Measurements from ENCODE around the gene PDXP.

GRCh38 chr22:37629928-37630327 lies 28.6 kb upstream of the PDXP start:
- TF ChIP-seq POLR2A (IDR thresholded peaks at IDR 0.05; ENCODE audit: low read depth, low read length): no peak
- TF ChIP-seq POLR2AphosphoS5 (IDR thresholded peaks at IDR 0.05; ENCODE audit: low read depth, low read length): no peak
- no peak for TF ChIP-seq TAF1 (IDR thresholded peaks at IDR 0.05; ENCODE audit: borderline replicate concordance, low read depth, low read length)
